ENCODE data around the gene RASAL2.
"Not testable (repeated sequence)": the region's sequence is repeated elsewhere in the genome, so short reads cannot be mapped to it uniquely, and the experiment has no call there.

The RASAL2 gene

GRCh38 chr1:178241837-178242236, 147.9 kb downstream of the RASAL2 start:
- no peak for DNase-seq

- DNase-seq: no peak
Observed at GRCh38 chr1:178243119-178243518, 149.2 kb downstream of the RASAL2 start.

GRCh38 chr1:178243890-178244289, 150.0 kb downstream of the RASAL2 start:
- DNase-seq: no peak

GRCh38 chr1:178248284-178248683, 154.4 kb downstream of the RASAL2 start:
- DNase-seq: not testable (repeated sequence)

GRCh38 chr1:178253581-178253980, 159.7 kb downstream of the RASAL2 start:
- not testable (repeated sequence) for DNase-seq

GRCh38 chr1:178254433-178254832, 160.5 kb downstream of the RASAL2 start:
- no peak for DNase-seq

- DNase-seq: no peak
Observed at GRCh38 chr1:178258536-178258935, 164.6 kb downstream of the RASAL2 start.

- DNase-seq: no peak
Observed at GRCh38 chr1:178262120-178262500, 168.2 kb downstream of the RASAL2 start.

- DNase-seq: no peak
Observed at GRCh38 chr1:178263341-178263740, 169.4 kb downstream of the RASAL2 start.

GRCh38 chr1:178266113-178266512, 172.2 kb downstream of the RASAL2 start:
- DNase-seq: no peak

- DNase-seq: no peak
Observed at GRCh38 chr1:178266619-178267066, 172.7 kb downstream of the RASAL2 start.

- DNase-seq: no peak
Observed at GRCh38 chr1:178267646-178268094, 173.8 kb downstream of the RASAL2 start.

- DNase-seq: no peak
Observed at GRCh38 chr1:178271471-178271870, 177.6 kb downstream of the RASAL2 start.

- DNase-seq: no peak
Observed at GRCh38 chr1:178273707-178274410, 180.0 kb downstream of the RASAL2 start.

GRCh38 chr1:178275049-178275448, 181.1 kb downstream of the RASAL2 start:
- DNase-seq: no peak

GRCh38 chr1:178275553-178275952, 181.6 kb downstream of the RASAL2 start:
- no peak for DNase-seq

- no peak for DNase-seq
Observed at GRCh38 chr1:178277793-178278530, 184.1 kb downstream of the RASAL2 start.

- DNase-seq: no peak
Observed at GRCh38 chr1:178278916-178279686, 185.2 kb downstream of the RASAL2 start.

GRCh38 chr1:178282949-178283367, 189.1 kb downstream of the RASAL2 start:
- DNase-seq: peak; percentile 33

- no peak for DNase-seq
Observed at GRCh38 chr1:178283409-178283808, 189.5 kb downstream of the RASAL2 start.

- no peak for DNase-seq
Observed at GRCh38 chr1:178284058-178284457, 190.2 kb downstream of the RASAL2 start.

GRCh38 chr1:178291166-178291565, 197.3 kb downstream of the RASAL2 start:
- DNase-seq: no peak

- no peak for DNase-seq
Observed at GRCh38 chr1:178294654-178295053, 200.8 kb downstream of the RASAL2 start.

GRCh38 chr1:178300352-178300699, 206.4 kb downstream of the RASAL2 start:
- no peak for DNase-seq
